ENCODE results near the gene ATP10D.
"Not testable (repeated sequence)": the region's sequence is repeated elsewhere in the genome, so short reads cannot be mapped to it uniquely, and the experiment has no call there.

ATP10D gene

GRCh38 chr4:47494124-47494430, 9.0 kb downstream of the ATP10D start:
- Histone ChIP-seq H3K4me1 (ENCODE audit: insufficient read depth, low read length) (no peaks in the 10 kb centered on the region), H3K9me3 (ENCODE audit: low read length) (no peaks in the 10 kb centered on the region), H3K27me3 (ENCODE audit: insufficient read depth, low read length) (no peaks in the 10 kb centered on the region), H3K4me3 (ENCODE audit: low read length) (no peak overlapping the region), H2AFZ (ENCODE audit: low read depth, low read length) (no peak overlapping the region), H3K36me3 (ENCODE audit: insufficient read depth, low read length) (no peaks in the 10 kb centered on the region)

GRCh38 chr4:47498899-47499298, 13.8 kb downstream of the ATP10D start:
- no peaks in the 10 kb centered on the region for H3K9me3 ChIP-seq (ENCODE audit: low read length)
- H2AFZ ChIP-seq (ENCODE audit: low read depth, low read length), result no peak overlapping the region
- H3K4me1 ChIP-seq (ENCODE audit: insufficient read depth, low read length), result no peaks in the 10 kb centered on the region
- H3K4me3 ChIP-seq (ENCODE audit: low read length), result no peak overlapping the region
- H3K36me3 ChIP-seq (ENCODE audit: insufficient read depth, low read length), result no peaks in the 10 kb centered on the region
- H3K27me3 ChIP-seq (ENCODE audit: insufficient read depth, low read length), result no peaks in the 10 kb centered on the region

GRCh38 chr4:47499700-47500099, 14.6 kb downstream of the ATP10D start:
- no peak overlapping the region for H3K4me3 ChIP-seq (ENCODE audit: low read length)
- no peaks in the 10 kb centered on the region for H3K36me3 ChIP-seq (ENCODE audit: insufficient read depth, low read length)
- no peak overlapping the region for H2AFZ ChIP-seq (ENCODE audit: low read depth, low read length)
- H3K4me1 ChIP-seq (ENCODE audit: insufficient read depth, low read length), result no peaks in the 10 kb centered on the region
- no peaks in the 10 kb centered on the region for H3K9me3 ChIP-seq (ENCODE audit: low read length)
- no peaks in the 10 kb centered on the region for H3K27me3 ChIP-seq (ENCODE audit: insufficient read depth, low read length)

- Histone ChIP-seq H3K9me3 (ENCODE audit: low read length) (no peaks in the 10 kb centered on the region), H3K4me1 (ENCODE audit: insufficient read depth, low read length) (no peaks in the 10 kb centered on the region), H3K27me3 (ENCODE audit: insufficient read depth, low read length) (no peaks in the 10 kb centered on the region), H3K4me3 (ENCODE audit: low read length) (no peak overlapping the region), H2AFZ (ENCODE audit: low read depth, low read length) (no peak overlapping the region), H3K36me3 (ENCODE audit: insufficient read depth, low read length) (no peaks in the 10 kb centered on the region)
Measured at GRCh38 chr4:47500776-47501175, 15.7 kb downstream of the ATP10D start.

GRCh38 chr4:47505147-47505546, 20.1 kb downstream of the ATP10D start:
- Histone ChIP-seq H3K4me1 (ENCODE audit: insufficient read depth, low read length) (peaks cover 2% of the 10 kb centered on the region), H3K27me3 (ENCODE audit: insufficient read depth, low read length) (no peaks in the 10 kb centered on the region), H3K36me3 (ENCODE audit: insufficient read depth, low read length) (no peaks in the 10 kb centered on the region)

GRCh38 chr4:47505666-47506065, 20.6 kb downstream of the ATP10D start:
- Histone ChIP-seq H3K4me3 (ENCODE audit: low read length) (no peak overlapping the region), H3K9me3 (ENCODE audit: low read length) (no peaks in the 10 kb centered on the region), H3K36me3 (ENCODE audit: insufficient read depth, low read length) (no peaks in the 10 kb centered on the region), H3K27me3 (ENCODE audit: insufficient read depth, low read length) (no peaks in the 10 kb centered on the region), H3K4me1 (ENCODE audit: insufficient read depth, low read length) (peaks cover 3% of the 10 kb centered on the region), H2AFZ (ENCODE audit: low read depth, low read length) (no peak overlapping the region)

More at GRCh38 chr4:47505147-47505546, 20.1 kb downstream of the ATP10D start:
- Histone ChIP-seq H3K9me3 (ENCODE audit: low read length) (no peaks in the 10 kb centered on the region), H2AFZ (ENCODE audit: low read depth, low read length) (no peak overlapping the region), H3K4me3 (ENCODE audit: low read length) (no peak overlapping the region)

- Histone ChIP-seq H2AFZ (ENCODE audit: low read depth, low read length) (no peak overlapping the region), H3K4me1 (ENCODE audit: insufficient read depth, low read length) (peaks cover 10% of the 10 kb centered on the region), H3K4me3 (ENCODE audit: low read length) (no peak overlapping the region), H3K9me3 (ENCODE audit: low read length) (no peaks in the 10 kb centered on the region), H3K36me3 (ENCODE audit: insufficient read depth, low read length) (no peaks in the 10 kb centered on the region), H3K27me3 (ENCODE audit: insufficient read depth, low read length) (no peaks in the 10 kb centered on the region)
Measured at GRCh38 chr4:47510506-47511143, 25.6 kb downstream of the ATP10D start.

GRCh38 chr4:47513461-47513860, 28.4 kb downstream of the ATP10D start:
- Histone ChIP-seq H3K4me1 (ENCODE audit: insufficient read depth, low read length) (peaks cover 10% of the 10 kb centered on the region), H3K36me3 (ENCODE audit: insufficient read depth, low read length) (no peaks in the 10 kb centered on the region), H3K9me3 (ENCODE audit: low read length) (no peaks in the 10 kb centered on the region), H3K4me3 (ENCODE audit: low read length) (no peak overlapping the region), H3K27me3 (ENCODE audit: insufficient read depth, low read length) (no peaks in the 10 kb centered on the region), H2AFZ (ENCODE audit: low read depth, low read length) (no peak overlapping the region)

GRCh38 chr4:47519239-47519883, 34.3 kb downstream of the ATP10D start:
- no peaks in the 10 kb centered on the region for H3K4me1 ChIP-seq (ENCODE audit: insufficient read depth, low read length)
- H3K36me3 ChIP-seq (ENCODE audit: insufficient read depth, low read length), result no peaks in the 10 kb centered on the region
- no peak overlapping the region for H3K4me3 ChIP-seq (ENCODE audit: low read length)
- H3K9me3 ChIP-seq (ENCODE audit: low read length), result no peaks in the 10 kb centered on the region
- H3K27me3 ChIP-seq (ENCODE audit: insufficient read depth, low read length), result no peaks in the 10 kb centered on the region
- no peak overlapping the region for H2AFZ ChIP-seq (ENCODE audit: low read depth, low read length)

- no peaks in the 10 kb centered on the region for H3K9me3 ChIP-seq (ENCODE audit: low read length)
- H3K4me1 ChIP-seq (ENCODE audit: insufficient read depth, low read length), result no peaks in the 10 kb centered on the region
- H3K27me3 ChIP-seq (ENCODE audit: insufficient read depth, low read length), result no peaks in the 10 kb centered on the region
- no peak overlapping the region for H3K4me3 ChIP-seq (ENCODE audit: low read length)
- no peaks in the 10 kb centered on the region for H3K36me3 ChIP-seq (ENCODE audit: insufficient read depth, low read length)
- no peak overlapping the region for H2AFZ ChIP-seq (ENCODE audit: low read depth, low read length)
Measured at GRCh38 chr4:47525154-47525819, 40.2 kb downstream of the ATP10D start.

- Histone ChIP-seq H3K4me1 (ENCODE audit: insufficient read depth, low read length) (peaks cover 3% of the 10 kb centered on the region), H2AFZ (ENCODE audit: low read depth, low read length) (no peak overlapping the region), H3K4me3 (ENCODE audit: low read length) (no peak overlapping the region), H3K36me3 (ENCODE audit: insufficient read depth, low read length) (no peaks in the 10 kb centered on the region), H3K9me3 (ENCODE audit: low read length) (no peaks in the 10 kb centered on the region), H3K27me3 (ENCODE audit: insufficient read depth, low read length) (no peaks in the 10 kb centered on the region)
Measured at GRCh38 chr4:47526281-47526680, 41.2 kb downstream of the ATP10D start.

GRCh38 chr4:47528646-47529045, 43.6 kb downstream of the ATP10D start:
- not testable (repeated sequence) for H3K9me3 ChIP-seq (ENCODE audit: low read length); H2AFZ ChIP-seq (ENCODE audit: low read depth, low read length); H3K27me3 ChIP-seq (ENCODE audit: insufficient read depth, low read length); H3K4me1 ChIP-seq (ENCODE audit: insufficient read depth, low read length); H3K4me3 ChIP-seq (ENCODE audit: low read length); H3K36me3 ChIP-seq (ENCODE audit: insufficient read depth, low read length)

GRCh38 chr4:47530801-47531200, 45.7 kb downstream of the ATP10D start:
- peaks cover 7% of the 10 kb centered on the region for H3K4me1 ChIP-seq (ENCODE audit: insufficient read depth, low read length)
- no peak overlapping the region for H3K4me3 ChIP-seq (ENCODE audit: low read length)
- no peaks in the 10 kb centered on the region for H3K36me3 ChIP-seq (ENCODE audit: insufficient read depth, low read length)
- H3K9me3 ChIP-seq (ENCODE audit: low read length), result no peaks in the 10 kb centered on the region
- H2AFZ ChIP-seq (ENCODE audit: low read depth, low read length), result no peak overlapping the region
- H3K27me3 ChIP-seq (ENCODE audit: insufficient read depth, low read length), result no peaks in the 10 kb centered on the region
